Measurements from ENCODE around the gene ATP10D.

The ATP10D gene

DNA sequence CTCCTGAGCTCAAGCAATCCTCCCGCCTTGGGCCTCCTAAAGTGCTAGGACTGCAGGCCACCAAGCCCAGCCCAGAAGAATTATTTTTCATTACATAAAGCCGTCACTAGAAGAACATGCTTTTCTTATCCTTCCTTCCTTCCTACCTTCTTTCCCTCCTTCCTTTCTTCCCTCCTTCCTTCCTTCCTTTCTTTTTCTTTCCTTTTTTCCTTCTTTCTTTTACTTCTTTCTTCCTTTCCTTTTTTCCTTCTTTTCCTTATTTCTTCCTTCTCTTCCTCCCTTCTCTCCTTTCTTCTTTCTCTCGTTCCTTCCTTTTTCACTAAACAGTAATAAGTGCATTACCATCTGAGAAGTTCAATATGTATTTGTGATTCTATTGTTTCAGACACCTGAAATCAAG, 121.4 kb downstream of the ATP10D start:
- DNase-seq = no peak

- no peak for DNase-seq
Measured at GRCh38 chr4:47612116-47613023, 127.3 kb downstream of the ATP10D start.

GRCh38 chr4:47615385-47615784, 130.3 kb downstream of the ATP10D start:
- no peak for DNase-seq

GRCh38 chr4:47617607-47618006, 132.5 kb downstream of the ATP10D start:
- no peak for DNase-seq

- DNase-seq = no peak
Measured at GRCh38 chr4:47619691-47620090, 134.6 kb downstream of the ATP10D start.

DNA sequence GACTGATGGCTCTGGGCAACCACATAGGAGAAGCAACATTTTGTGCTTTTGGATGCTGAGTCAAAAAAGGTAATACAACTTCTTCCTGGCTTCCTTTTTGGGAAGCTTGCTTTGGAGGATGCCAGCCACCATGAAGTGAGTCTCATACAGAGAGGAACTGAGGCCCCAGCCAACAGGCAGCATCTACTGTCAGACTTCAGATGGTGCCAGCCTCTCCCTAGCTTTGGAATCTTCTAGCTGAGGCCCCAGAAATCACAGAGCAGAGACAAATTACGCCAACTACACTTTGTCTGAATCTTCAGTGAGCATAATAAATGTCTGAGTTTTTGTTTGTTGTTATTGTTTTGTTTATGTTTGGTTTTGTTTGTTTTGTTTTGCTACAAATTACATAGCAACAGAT, 136.1 kb downstream of the ATP10D start:
- no peak for DNase-seq

GRCh38 chr4:47624031-47624441, 139.0 kb downstream of the ATP10D start:
- DNase-seq = no peak

GRCh38 chr4:47631161-47631560, 146.1 kb downstream of the ATP10D start:
- DNase-seq = no peak

GRCh38 chr4:47639531-47639930, 154.5 kb downstream of the ATP10D start:
- DNase-seq = no peak

DNA sequence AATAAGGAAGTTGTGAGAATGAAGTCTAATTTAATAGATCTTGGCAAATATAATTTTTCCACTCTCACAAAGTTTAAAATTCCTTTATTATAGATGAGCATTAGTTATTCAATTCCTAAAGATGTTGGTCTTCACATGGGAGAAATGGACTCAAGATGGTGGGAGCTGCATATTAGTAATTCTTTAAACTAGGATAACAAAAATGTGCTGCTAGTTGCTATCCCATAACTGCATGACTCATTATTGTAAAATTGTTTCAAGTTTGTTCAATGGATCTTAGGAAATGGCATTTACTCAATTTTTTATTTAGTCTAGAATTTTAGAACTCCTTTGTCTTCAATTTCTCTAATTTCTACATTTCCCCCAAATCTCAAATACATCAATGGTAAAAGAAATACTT, 155.8 kb downstream of the ATP10D start:
- DNase-seq = no peak

GRCh38 chr4:47641755-47642154, 156.7 kb downstream of the ATP10D start:
- DNase-seq = no peak

- DNase-seq = no peak
Measured at GRCh38 chr4:47642191-47642830, 157.2 kb downstream of the ATP10D start.
